HepG2 (cell line): ENCODE measurements around the gene LDLRAP1.

Experiments used
- YY1 ChIP-seq: IDR thresholded peaks from 2 replicates; pipeline ENCODE4 v1.6.1; 2011; ENCODE audit warnings: low read length, low read depth, moderate library complexity, mild to moderate bottlenecking; ENCODE audit not compliant: insufficient read depth, insufficient replicate concordance
- ZMAT3 ChIP-seq: sonication (generic); formaldehyde crosslinking; conservative IDR thresholded peaks from 2 replicates; pipeline ENCODE4 v1.7.0; 2021; ENCODE audit warnings: missing genetic modification reagents
- TF ChIP-seq, protein P1 (sequence below): sonication (generic); formaldehyde crosslinking; IDR thresholded peaks from 2 replicates; pipeline ENCODE4 v1.8.1; 2023; ENCODE audit warnings: mild to moderate bottlenecking, inconsistent platforms, moderate library complexity, missing genetic modification reagents, borderline replicate concordance
- TF ChIP-seq, protein P2 (sequence below): sonication (generic); formaldehyde crosslinking; IDR thresholded peaks from 2 replicates; pipeline ENCODE4 v1.5.0; 2020; ENCODE audit warnings: missing genetic modification reagents, mild to moderate bottlenecking, borderline replicate concordance
- TF ChIP-seq, protein P3 (sequence below): sonication (generic); formaldehyde crosslinking; IDR thresholded peaks from 2 replicates; pipeline ENCODE4 v1.5.0; 2020; ENCODE audit warnings: mild to moderate bottlenecking, missing genetic modification reagents, moderate library complexity

DNA sequence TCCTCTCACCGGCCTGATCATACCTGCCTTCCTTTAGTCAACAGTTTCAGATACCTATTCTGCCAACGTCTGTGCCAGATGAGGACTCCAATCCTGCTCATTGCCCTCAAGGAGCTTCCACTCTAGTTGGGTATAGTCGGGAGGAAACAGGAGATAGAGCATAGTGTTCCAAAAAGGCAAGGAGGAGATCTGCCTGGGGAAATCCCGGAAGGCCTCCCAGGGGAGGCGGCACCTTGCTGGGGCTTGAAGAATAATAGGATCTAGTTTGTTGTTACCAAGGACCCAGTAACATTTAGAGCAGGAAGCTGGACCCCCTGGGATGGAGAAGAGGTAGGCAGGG lies 12.3 kb downstream of the LDLRAP1 start:
- TF ChIP-seq YY1 (no peak), ZMAT3 (CRISPR knock-in tag) (no peak)
- TF ChIP-seq, protein P1, sequence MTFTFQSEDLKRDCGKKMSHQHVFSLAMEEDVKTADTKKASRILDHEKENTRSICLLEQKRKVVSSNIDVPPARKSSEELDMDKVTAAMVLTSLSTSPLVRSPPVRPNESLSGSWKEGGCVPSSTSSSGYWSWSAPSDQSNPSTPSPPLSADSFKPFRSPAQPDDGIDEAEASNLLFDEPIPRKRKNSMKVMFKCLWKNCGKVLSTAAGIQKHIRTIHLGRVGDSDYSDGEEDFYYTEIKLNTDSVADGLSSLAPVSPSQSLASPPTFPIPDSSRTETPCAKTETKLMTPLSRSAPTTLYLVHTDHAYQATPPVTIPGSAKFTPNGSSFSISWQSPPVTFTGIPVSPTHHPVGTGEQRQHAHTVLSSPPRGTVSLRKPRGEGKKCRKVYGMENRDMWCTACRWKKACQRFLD (CRISPR knock-in tag): no peak
- TF ChIP-seq, protein P2, sequence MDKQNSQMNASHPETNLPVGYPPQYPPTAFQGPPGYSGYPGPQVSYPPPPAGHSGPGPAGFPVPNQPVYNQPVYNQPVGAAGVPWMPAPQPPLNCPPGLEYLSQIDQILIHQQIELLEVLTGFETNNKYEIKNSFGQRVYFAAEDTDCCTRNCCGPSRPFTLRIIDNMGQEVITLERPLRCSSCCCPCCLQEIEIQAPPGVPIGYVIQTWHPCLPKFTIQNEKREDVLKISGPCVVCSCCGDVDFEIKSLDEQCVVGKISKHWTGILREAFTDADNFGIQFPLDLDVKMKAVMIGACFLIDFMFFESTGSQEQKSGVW (CRISPR knock-in tag): no peak
- TF ChIP-seq, protein P3, sequence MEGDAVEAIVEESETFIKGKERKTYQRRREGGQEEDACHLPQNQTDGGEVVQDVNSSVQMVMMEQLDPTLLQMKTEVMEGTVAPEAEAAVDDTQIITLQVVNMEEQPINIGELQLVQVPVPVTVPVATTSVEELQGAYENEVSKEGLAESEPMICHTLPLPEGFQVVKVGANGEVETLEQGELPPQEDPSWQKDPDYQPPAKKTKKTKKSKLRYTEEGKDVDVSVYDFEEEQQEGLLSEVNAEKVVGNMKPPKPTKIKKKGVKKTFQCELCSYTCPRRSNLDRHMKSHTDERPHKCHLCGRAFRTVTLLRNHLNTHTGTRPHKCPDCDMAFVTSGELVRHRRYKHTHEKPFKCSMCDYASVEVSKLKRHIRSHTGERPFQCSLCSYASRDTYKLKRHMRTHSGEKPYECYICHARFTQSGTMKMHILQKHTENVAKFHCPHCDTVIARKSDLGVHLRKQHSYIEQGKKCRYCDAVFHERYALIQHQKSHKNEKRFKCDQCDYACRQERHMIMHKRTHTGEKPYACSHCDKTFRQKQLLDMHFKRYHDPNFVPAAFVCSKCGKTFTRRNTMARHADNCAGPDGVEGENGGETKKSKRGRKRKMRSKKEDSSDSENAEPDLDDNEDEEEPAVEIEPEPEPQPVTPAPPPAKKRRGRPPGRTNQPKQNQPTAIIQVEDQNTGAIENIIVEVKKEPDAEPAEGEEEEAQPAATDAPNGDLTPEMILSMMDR: no peak
